Measurements from ENCODE around the gene BCAN.

BCAN gene

GRCh38 chr1:156644146-156644545 lies 2.2 kb downstream of the BCAN start:
- no peak for DNase-seq

- DNase-seq = no peak
These were observed 2.7 kb downstream of the BCAN start for GRCh38 chr1:156644640-156645039.

GRCh38 chr1:156645056-156645455 lies 3.1 kb downstream of the BCAN start:
- no peak for DNase-seq

- DNase-seq = no peak
These were observed 3.7 kb downstream of the BCAN start for GRCh38 chr1:156645666-156646065.

- no peak for DNase-seq
These were observed 4.9 kb downstream of the BCAN start for GRCh38 chr1:156646738-156647211.

- DNase-seq = no peak
These were observed 5.4 kb downstream of the BCAN start for GRCh38 chr1:156647351-156647750.

GRCh38 chr1:156648496-156648895 lies 6.6 kb downstream of the BCAN start:
- no peak for DNase-seq

GRCh38 chr1:156648951-156649350 lies 7.0 kb downstream of the BCAN start:
- DNase-seq = no peak

- DNase-seq = peak; percentile 78
These were observed 10.4 kb downstream of the BCAN start for GRCh38 chr1:156652131-156652991.

- no peak for DNase-seq
These were observed 11.1 kb downstream of the BCAN start for GRCh38 chr1:156652992-156653355.

GRCh38 chr1:156654700-156655099 lies 12.8 kb downstream of the BCAN start:
- no peak for DNase-seq

GRCh38 chr1:156655151-156655903 lies 13.4 kb downstream of the BCAN start:
- no peak for DNase-seq

GRCh38 chr1:156655904-156656516 lies 14.1 kb downstream of the BCAN start:
- no peak for DNase-seq

- DNase-seq = peak; percentile 74
These were observed 15.2 kb downstream of the BCAN start for GRCh38 chr1:156656806-156657740.

GRCh38 chr1:156657741-156658319 lies 15.9 kb downstream of the BCAN start:
- DNase-seq = peak; percentile 52

GRCh38 chr1:156658496-156658895 lies 16.6 kb downstream of the BCAN start:
- no peak for DNase-seq

- DNase-seq = no peak
These were observed 17.1 kb downstream of the BCAN start for GRCh38 chr1:156658945-156659574.

- no peak for DNase-seq
These were observed 17.7 kb downstream of the BCAN start for GRCh38 chr1:156659661-156659987.

GRCh38 chr1:156659988-156660751 lies 18.3 kb downstream of the BCAN start:
- peak; percentile 98 for DNase-seq

GRCh38 chr1:156660752-156661112 lies 18.8 kb downstream of the BCAN start:
- DNase-seq = no peak

All from hematopoietic multipotent progenitor cell treated with erythropoietin and hydrocortisone succinate and interleukin-3 and kit ligand, for 4 days (in vitro differentiated cells).